ENCODE results near the gene UBE2F. TPM values are rescaled to one million over a fixed set of nuclear protein-coding genes. Genes with fewer than 3 reads are reported as not detected.

UBE2F gene
- total and polyA plus RNA-seq, 2 of the 13 experiments (the other 11 are each of a cell fraction or from before 2014, with no cell fraction given): 35.4 to 73.1 TPM

DNA sequence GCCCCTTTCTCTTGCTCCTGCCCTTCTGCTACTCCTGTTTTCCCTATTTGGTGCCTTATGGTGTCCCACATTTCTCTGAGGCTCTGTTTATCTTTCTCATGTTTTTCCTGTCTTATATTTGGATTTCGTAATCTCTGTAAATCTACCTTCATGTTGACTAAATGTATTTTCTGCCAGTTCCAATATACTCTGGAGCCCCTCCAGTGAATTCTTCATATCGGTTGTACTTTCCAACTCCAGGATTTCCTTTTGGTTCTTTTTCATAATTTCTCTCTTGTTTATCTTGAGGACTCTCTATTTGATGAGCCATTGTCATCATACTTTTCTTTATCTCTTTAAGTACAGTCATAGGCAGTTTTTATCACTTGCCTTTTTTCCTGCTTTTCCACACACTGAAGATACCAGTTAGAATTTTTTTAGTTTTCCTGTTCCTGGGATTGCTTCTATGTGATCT lies 113.1 kb downstream of the UBE2F start (continued):
- no peak for TF ChIP-seq HOXA3 (CRISPR knock-in tag; IDR thresholded peaks at IDR 0.05)
- no peak for TF ChIP-seq POLR2AphosphoS5 (IDR thresholded peaks at IDR 0.05; ENCODE audit: low read depth, low read length)
- TF ChIP-seq XBP1 (CRISPR knock-in tag; IDR thresholded peaks at IDR 0.05): no peak; the same call in 1 of the 2 replicates
- no peak for TF ChIP-seq ZNF10 (CRISPR knock-in tag; IDR thresholded peaks at IDR 0.05; ENCODE audit: borderline replicate concordance, low read depth)
- TF ChIP-seq, protein P1, sequence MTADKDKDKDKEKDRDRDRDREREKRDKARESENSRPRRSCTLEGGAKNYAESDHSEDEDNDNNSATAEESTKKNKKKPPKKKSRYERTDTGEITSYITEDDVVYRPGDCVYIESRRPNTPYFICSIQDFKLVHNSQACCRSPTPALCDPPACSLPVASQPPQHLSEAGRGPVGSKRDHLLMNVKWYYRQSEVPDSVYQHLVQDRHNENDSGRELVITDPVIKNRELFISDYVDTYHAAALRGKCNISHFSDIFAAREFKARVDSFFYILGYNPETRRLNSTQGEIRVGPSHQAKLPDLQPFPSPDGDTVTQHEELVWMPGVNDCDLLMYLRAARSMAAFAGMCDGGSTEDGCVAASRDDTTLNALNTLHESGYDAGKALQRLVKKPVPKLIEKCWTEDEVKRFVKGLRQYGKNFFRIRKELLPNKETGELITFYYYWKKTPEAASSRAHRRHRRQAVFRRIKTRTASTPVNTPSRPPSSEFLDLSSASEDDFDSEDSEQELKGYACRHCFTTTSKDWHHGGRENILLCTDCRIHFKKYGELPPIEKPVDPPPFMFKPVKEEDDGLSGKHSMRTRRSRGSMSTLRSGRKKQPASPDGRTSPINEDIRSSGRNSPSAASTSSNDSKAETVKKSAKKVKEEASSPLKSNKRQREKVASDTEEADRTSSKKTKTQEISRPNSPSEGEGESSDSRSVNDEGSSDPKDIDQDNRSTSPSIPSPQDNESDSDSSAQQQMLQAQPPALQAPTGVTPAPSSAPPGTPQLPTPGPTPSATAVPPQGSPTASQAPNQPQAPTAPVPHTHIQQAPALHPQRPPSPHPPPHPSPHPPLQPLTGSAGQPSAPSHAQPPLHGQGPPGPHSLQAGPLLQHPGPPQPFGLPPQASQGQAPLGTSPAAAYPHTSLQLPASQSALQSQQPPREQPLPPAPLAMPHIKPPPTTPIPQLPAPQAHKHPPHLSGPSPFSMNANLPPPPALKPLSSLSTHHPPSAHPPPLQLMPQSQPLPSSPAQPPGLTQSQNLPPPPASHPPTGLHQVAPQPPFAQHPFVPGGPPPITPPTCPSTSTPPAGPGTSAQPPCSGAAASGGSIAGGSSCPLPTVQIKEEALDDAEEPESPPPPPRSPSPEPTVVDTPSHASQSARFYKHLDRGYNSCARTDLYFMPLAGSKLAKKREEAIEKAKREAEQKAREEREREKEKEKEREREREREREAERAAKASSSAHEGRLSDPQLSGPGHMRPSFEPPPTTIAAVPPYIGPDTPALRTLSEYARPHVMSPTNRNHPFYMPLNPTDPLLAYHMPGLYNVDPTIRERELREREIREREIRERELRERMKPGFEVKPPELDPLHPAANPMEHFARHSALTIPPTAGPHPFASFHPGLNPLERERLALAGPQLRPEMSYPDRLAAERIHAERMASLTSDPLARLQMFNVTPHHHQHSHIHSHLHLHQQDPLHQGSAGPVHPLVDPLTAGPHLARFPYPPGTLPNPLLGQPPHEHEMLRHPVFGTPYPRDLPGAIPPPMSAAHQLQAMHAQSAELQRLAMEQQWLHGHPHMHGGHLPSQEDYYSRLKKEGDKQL (CRISPR knock-in tag; IDR thresholded peaks at IDR 0.05; ENCODE audit: low read depth): peak; percentile 97
- peak; percentile 62; the same call in 1 of the 2 replicates for TF ChIP-seq ZNF205 (CRISPR knock-in tag; IDR thresholded peaks at IDR 0.05)
- TF ChIP-seq CREB1 (IDR thresholded peaks at IDR 0.05): no peak
- peak; percentile 84 for TF ChIP-seq CREB1 (CRISPR knock-in tag; IDR thresholded peaks at IDR 0.05)
- TF ChIP-seq ZSCAN29 (CRISPR knock-in tag; conservative IDR thresholded peaks at IDR 0.05): 0 out of 2 replicates have a peak, but pooled peaks have one; percentile 51
- no peak for TF ChIP-seq HES4 (CRISPR knock-in tag; IDR thresholded peaks at IDR 0.05; ENCODE audit: borderline replicate concordance)
- TF ChIP-seq NR2F1 (CRISPR knock-in tag; IDR thresholded peaks at IDR 0.05): 0 out of 4 replicates have a peak, but pooled peaks of 1 of the 2 experiments have one; percentile 52
- TF ChIP-seq, protein P2, sequence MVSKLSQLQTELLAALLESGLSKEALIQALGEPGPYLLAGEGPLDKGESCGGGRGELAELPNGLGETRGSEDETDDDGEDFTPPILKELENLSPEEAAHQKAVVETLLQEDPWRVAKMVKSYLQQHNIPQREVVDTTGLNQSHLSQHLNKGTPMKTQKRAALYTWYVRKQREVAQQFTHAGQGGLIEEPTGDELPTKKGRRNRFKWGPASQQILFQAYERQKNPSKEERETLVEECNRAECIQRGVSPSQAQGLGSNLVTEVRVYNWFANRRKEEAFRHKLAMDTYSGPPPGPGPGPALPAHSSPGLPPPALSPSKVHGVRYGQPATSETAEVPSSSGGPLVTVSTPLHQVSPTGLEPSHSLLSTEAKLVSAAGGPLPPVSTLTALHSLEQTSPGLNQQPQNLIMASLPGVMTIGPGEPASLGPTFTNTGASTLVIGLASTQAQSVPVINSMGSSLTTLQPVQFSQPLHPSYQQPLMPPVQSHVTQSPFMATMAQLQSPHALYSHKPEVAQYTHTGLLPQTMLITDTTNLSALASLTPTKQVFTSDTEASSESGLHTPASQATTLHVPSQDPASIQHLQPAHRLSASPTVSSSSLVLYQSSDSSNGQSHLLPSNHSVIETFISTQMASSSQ (IDR thresholded peaks at IDR 0.05; ENCODE audit: low read depth): peak; percentile 50; the same call in 1 of the 2 replicates
- TF ChIP-seq, protein P2 (CRISPR knock-in tag; IDR thresholded peaks at IDR 0.05; ENCODE audit: borderline replicate concordance): peak; percentile 47; the same call in 1 of the 2 replicates
- TF ChIP-seq ESRRA (CRISPR knock-in tag; IDR thresholded peaks at IDR 0.05; ENCODE audit: low read depth): no peak
- TF ChIP-seq KLF11 (CRISPR knock-in tag; IDR thresholded peaks at IDR 0.05): 0 out of 2 replicates have a peak, but pooled peaks have one; percentile 50
- peak; percentile 28; the same call in 1 of the 2 replicates for TF ChIP-seq SMC3 (IDR thresholded peaks at IDR 0.05; ENCODE audit: low read length)
- peak; percentile 57 for TF ChIP-seq ELF1 (CRISPR knock-in tag; IDR thresholded peaks at IDR 0.05)
- TF ChIP-seq ZBTB20 (CRISPR knock-in tag; IDR thresholded peaks at IDR 0.05; ENCODE audit: borderline replicate concordance, low read depth): peak; percentile 88
- TF ChIP-seq, protein P3, sequence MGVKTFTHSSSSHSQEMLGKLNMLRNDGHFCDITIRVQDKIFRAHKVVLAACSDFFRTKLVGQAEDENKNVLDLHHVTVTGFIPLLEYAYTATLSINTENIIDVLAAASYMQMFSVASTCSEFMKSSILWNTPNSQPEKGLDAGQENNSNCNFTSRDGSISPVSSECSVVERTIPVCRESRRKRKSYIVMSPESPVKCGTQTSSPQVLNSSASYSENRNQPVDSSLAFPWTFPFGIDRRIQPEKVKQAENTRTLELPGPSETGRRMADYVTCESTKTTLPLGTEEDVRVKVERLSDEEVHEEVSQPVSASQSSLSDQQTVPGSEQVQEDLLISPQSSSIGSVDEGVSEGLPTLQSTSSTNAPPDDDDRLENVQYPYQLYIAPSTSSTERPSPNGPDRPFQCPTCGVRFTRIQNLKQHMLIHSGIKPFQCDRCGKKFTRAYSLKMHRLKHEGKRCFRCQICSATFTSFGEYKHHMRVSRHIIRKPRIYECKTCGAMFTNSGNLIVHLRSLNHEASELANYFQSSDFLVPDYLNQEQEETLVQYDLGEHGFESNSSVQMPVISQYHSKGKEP (CRISPR knock-in tag; IDR thresholded peaks at IDR 0.05): 0 out of 2 replicates have a peak, but pooled peaks have one; percentile 59
- peak; percentile 96 for TF ChIP-seq SMAD3 (CRISPR knock-in tag; IDR thresholded peaks at IDR 0.05)
